ENCODE measurements around the gene RBM17. TPM values are rescaled to one million over a fixed set of nuclear protein-coding genes. Genes with fewer than 3 reads are reported as not detected.

The RBM17 gene
- total and polyA plus RNA-seq, 2 of the 4 experiments (the other 2 are of a cell fraction): 24.6 to 56.7 TPM

GRCh38 chr10:6080417-6080973, 8.3 kb upstream of the RBM17 start:
- H3K36me3 ChIP-seq (ENCODE audit: control insufficient read depth, insufficient read depth, low read length): no peaks in the 10 kb centered on the region

More at GRCh38 chr10:6080417-6080973, 8.3 kb upstream of the RBM17 start:
- ATAC-seq (ENCODE audit: low read depth) (no peak), DNase-seq (no peak)
- ChIA-PET POLR2A (ENCODE audit: unreplicated experiment) (no interaction called here), CTCF (no interaction called here)
- dilution Hi-C loops (cut with HindIII; ENCODE audit: low sequenced_read_pairs, unreplicated experiment): no loop called here
- H3K27ac ChIP-seq (ENCODE audit: insufficient read depth, low read length): no peak overlapping the region
- peaks cover 2% of the 10 kb centered on the region; the same call in 1 of the 2 replicates for H3K9me1 ChIP-seq (ENCODE audit: insufficient read depth, low read length)
- no peak overlapping the region for H3K18ac ChIP-seq (ENCODE audit: low read depth, low read length)
- WGBS, 2 experiments (ENCODE audit: extremely low coverage in 2 of 2, insufficient read length in 1 of 2): no CpG with 5 or more reads among the region's 4 CpGs
- no peaks in the 10 kb centered on the region for H3K79me1 ChIP-seq (ENCODE audit: low read depth in 1 of 2, low read length in 2 of 2)
- H2BK5ac ChIP-seq (ENCODE audit: low read depth, low read length, poor library complexity, severe bottlenecking): no peak overlapping the region
- H4K5ac ChIP-seq (ENCODE audit: low read depth, low read length): no peak overlapping the region
- no peak overlapping the region for H3K23ac ChIP-seq (ENCODE audit: low read depth, low read length)
- H2BK20ac ChIP-seq (ENCODE audit: low read depth, low read length): no peak overlapping the region
- peaks cover 2% of the 10 kb centered on the region; the same call in 1 of the 2 replicates for H3K9me3 ChIP-seq (ENCODE audit: control insufficient read depth, insufficient read depth, low read length)
- no peak overlapping the region for H3K4me3 ChIP-seq (ENCODE audit: insufficient read depth, low read depth, low read length)
- no peak overlapping the region for H2BK15ac ChIP-seq (ENCODE audit: low read depth, low read length)
- no peak overlapping the region for H4K8ac ChIP-seq (ENCODE audit: low read depth in 2 of 2, low read length in 2 of 2)
- no peak overlapping the region for H4K91ac ChIP-seq (ENCODE audit: insufficient read depth, low read depth, low read length)
- no TSS peak for BruUV-seq (replicated peaks)
- H2BK120ac ChIP-seq (ENCODE audit: low read depth, low read length): no peak overlapping the region
- no peak overlapping the region for H3K4ac ChIP-seq (ENCODE audit: low read depth, low read length)
- no peak overlapping the region for H3K4me2 ChIP-seq (ENCODE audit: low read depth, low read length)
- no peak overlapping the region for H3K9ac ChIP-seq (ENCODE audit: low read depth, low read length)
- H3K27me3 ChIP-seq (ENCODE audit: control insufficient read depth, insufficient read depth, low read length): peaks cover 14% of the 10 kb centered on the region
- no peak overlapping the region for H2AK9ac ChIP-seq (replicated peaks; ENCODE audit: low read depth, low read length, poor library complexity)
- H3K14ac ChIP-seq (replicated peaks; ENCODE audit: low read depth, low read length): no peak overlapping the region
- no peaks in the 10 kb centered on the region for H4K20me1 ChIP-seq (ENCODE audit: insufficient read depth, low read length)
- H2AK5ac ChIP-seq (ENCODE audit: low read depth, low read length): no peak overlapping the region
- no peak overlapping the region for H3K56ac ChIP-seq (ENCODE audit: extremely low read depth, insufficient read depth, low read length)
- peaks cover 9% of the 10 kb centered on the region for H3K4me1 ChIP-seq (ENCODE audit: control insufficient read depth, insufficient read depth, low read length)
- in situ Hi-C loops (cut with MboI; ENCODE audit: low sequenced_read_pairs): no loop called here
- TF ChIP-seq CTCF (conservative IDR thresholded peaks at IDR 0.05; ENCODE audit: low read depth, low read length): no peak
- no peak for TF ChIP-seq MXI1 (IDR thresholded peaks at IDR 0.05; ENCODE audit: borderline replicate concordance, low read depth, low read length)
- no peak for TF ChIP-seq RFX5 (IDR thresholded peaks at IDR 0.05; ENCODE audit: low read depth, low read length)
- no peak for TF ChIP-seq FOS (IDR thresholded peaks at IDR 0.05; ENCODE audit: low read depth, low read length)
- TF ChIP-seq RAD21 (IDR thresholded peaks at IDR 0.05; ENCODE audit: low read length): no peak
- no peak for TF ChIP-seq NFE2L2 (IDR thresholded peaks at IDR 0.05; ENCODE audit: low read depth, low read length)
- TF ChIP-seq USF2 (IDR thresholded peaks at IDR 0.05; ENCODE audit: low read depth, low read length): no peak
- no peak for TF ChIP-seq RCOR1 (IDR thresholded peaks at IDR 0.05; ENCODE audit: insufficient replicate concordance, low read length)
- no peak for TF ChIP-seq SMC3 (IDR thresholded peaks at IDR 0.05; ENCODE audit: low read depth, low read length)
- no peak for TF ChIP-seq ELK1 (IDR thresholded peaks at IDR 0.05; ENCODE audit: borderline replicate concordance, low read depth, low read length)
- no peak for TF ChIP-seq BHLHE40 (IDR thresholded peaks at IDR 0.05; ENCODE audit: low read depth, low read length)
- intact Hi-C loops (cut with micrococcal nuclease): no loop called here
- no peak overlapping the region for H2AFZ ChIP-seq (replicated peaks; ENCODE audit: low read length, poor library complexity)

All from IMR-90 (cell line).